ENCODE measurements around the gene OR51V1.

The OR51V1 gene

DNA sequence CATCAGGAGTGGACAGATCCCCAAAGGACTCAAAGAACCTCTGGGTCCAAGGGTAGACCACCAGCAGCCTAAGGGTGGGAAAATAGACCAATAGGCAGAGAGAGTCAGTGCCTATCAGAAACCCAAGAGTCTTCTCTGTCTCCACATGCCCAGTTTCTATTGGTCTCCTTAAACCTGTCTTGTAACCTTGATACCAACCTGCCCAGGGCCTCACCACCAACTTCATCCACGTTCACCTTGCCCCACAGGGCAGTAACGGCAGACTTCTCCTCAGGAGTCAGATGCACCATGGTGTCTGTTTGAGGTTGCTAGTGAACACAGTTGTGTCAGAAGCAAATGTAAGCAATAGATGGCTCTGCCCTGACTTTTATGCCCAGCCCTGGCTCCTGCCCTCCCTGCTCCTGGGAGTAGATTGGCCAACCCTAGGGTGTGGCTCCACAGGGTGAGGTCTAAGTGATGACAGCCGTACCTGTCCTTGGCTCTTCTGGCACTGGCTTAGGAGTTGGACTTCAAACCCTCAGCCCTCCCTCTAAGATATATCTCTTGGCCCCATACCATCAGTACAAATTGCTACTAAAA, 26.3 kb upstream of the OR51V1 start, which contains the start of gene HBB:
TSS of gene HBB (minus strand) at position 340 of the 579 bp plus-strand sequence. CDS start at position 290, 50 bp downstream.
- TF ChIP-seq, protein P1, sequence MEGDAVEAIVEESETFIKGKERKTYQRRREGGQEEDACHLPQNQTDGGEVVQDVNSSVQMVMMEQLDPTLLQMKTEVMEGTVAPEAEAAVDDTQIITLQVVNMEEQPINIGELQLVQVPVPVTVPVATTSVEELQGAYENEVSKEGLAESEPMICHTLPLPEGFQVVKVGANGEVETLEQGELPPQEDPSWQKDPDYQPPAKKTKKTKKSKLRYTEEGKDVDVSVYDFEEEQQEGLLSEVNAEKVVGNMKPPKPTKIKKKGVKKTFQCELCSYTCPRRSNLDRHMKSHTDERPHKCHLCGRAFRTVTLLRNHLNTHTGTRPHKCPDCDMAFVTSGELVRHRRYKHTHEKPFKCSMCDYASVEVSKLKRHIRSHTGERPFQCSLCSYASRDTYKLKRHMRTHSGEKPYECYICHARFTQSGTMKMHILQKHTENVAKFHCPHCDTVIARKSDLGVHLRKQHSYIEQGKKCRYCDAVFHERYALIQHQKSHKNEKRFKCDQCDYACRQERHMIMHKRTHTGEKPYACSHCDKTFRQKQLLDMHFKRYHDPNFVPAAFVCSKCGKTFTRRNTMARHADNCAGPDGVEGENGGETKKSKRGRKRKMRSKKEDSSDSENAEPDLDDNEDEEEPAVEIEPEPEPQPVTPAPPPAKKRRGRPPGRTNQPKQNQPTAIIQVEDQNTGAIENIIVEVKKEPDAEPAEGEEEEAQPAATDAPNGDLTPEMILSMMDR (IDR thresholded peaks at IDR 0.05; ENCODE audit: low read depth, low read length, missing control alignments), result no peak
- DNase-seq (ENCODE audit: extremely low read depth, low read depth), result no peak
- H3K4me3 ChIP-seq (replicated peaks; ENCODE audit: low read depth, low read length), result no peak within 1 kb of the TSS

DNA sequence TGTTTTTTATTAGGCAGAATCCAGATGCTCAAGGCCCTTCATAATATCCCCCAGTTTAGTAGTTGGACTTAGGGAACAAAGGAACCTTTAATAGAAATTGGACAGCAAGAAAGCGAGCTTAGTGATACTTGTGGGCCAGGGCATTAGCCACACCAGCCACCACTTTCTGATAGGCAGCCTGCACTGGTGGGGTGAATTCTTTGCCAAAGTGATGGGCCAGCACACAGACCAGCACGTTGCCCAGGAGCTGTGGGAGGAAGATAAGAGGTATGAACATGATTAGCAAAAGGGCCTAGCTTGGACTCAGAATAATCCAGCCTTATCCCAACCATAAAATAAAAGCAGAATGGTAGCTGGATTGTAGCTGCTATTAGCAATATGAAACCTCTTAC, 25.0 kb upstream of the OR51V1 start:
- DNase-seq (ENCODE audit: extremely low read depth, low read depth), result no peak
- H3K4me3 ChIP-seq (replicated peaks; ENCODE audit: low read depth, low read length), result no peak overlapping the region
- TF ChIP-seq, protein P1 (IDR thresholded peaks at IDR 0.05; ENCODE audit: low read depth, low read length, missing control alignments), result no peak

DNA sequence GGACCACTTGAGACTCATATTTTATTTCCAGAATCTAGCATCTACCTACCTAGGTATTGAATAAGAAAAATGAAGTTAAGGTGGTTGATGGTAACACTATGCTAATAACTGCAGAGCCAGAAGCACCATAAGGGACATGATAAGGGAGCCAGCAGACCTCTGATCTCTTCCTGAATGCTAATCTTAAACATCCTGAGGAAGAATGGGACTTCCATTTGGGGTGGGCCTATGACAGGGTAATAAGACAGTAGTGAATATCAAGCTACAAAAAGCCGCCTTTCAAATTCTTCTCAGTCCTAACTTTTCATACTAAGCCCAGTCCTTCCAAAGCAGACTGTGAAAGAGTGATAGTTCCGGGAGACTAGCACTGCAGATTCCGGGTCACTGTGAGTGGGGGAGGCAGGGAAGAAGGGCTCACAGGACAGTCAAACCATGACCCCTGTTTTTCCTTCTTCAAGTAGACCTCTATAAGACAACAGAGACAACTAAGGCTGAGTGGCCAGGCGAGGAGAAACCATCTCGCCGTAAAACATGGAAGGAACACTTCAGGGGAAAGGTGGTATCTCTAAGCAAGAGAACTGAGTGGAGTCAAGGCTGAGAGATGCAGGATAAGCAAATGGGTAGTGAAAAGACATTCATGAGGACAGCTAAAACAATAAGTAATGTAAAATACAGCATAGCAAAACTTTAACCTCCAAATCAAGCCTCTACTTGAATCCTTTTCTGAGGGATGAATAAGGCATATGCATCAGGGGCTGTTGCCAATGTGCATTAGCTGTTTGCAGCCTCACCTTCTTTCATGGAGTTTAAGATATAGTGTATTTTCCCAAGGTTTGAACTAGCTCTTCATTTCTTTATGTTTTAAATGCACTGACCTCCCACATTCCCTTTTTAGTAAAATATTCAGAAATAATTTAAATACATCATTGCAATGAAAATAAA, 24.3 kb upstream of the OR51V1 start:
- no peak for DNase-seq (ENCODE audit: extremely low read depth, low read depth)
- H3K4me3 ChIP-seq (replicated peaks; ENCODE audit: low read depth, low read length), result no peak overlapping the region
- TF ChIP-seq, protein P1 (IDR thresholded peaks at IDR 0.05; ENCODE audit: low read depth, low read length, missing control alignments), result no peak

DNA sequence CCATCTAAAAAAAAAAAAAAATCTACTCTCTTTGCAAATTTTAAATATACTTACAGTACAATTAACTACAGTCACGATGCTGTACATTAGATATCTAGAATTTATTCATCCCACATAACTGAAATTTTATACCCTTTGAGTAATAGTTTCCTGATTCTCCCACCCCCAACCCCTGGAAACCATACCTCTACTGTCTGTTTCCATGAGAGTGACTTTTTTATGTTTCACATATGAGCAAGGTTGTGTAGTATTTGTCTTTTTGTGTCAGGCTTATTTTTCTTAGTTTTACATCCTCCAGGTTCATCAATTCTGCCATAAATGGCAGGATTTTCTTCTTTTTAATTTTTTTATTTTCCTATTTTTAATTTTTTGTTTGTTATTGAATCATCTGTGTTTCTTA, 23.2 kb upstream of the OR51V1 start:
- TF ChIP-seq, protein P1 (IDR thresholded peaks at IDR 0.05; ENCODE audit: low read depth, low read length, missing control alignments), result no peak
- DNase-seq (ENCODE audit: extremely low read depth, low read depth), result no peak
- H3K4me3 ChIP-seq (replicated peaks; ENCODE audit: low read depth, low read length), result no peak overlapping the region

DNA sequence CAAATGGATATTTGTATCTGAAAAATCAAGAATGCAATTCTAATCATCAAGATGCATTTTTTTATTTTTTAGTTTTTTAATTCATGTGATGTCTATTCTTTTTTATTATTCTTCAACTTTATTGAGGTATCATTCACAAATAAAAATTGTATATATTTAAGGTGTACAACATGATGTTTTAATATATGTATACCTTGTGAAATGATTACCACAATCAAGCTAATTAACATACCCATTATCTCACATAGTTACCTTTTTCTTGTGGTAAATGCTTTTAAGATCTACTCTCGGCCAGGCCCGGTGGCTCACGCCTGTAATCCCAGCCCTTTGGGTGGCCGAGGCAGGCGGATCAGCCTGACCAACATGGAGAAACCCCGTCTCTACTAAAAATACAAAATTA, 22.7 kb upstream of the OR51V1 start:
- no peak for DNase-seq (ENCODE audit: extremely low read depth, low read depth)
- no peak overlapping the region for H3K4me3 ChIP-seq (replicated peaks; ENCODE audit: low read depth, low read length)
- TF ChIP-seq, protein P1 (IDR thresholded peaks at IDR 0.05; ENCODE audit: low read depth, low read length, missing control alignments), result no peak

DNA sequence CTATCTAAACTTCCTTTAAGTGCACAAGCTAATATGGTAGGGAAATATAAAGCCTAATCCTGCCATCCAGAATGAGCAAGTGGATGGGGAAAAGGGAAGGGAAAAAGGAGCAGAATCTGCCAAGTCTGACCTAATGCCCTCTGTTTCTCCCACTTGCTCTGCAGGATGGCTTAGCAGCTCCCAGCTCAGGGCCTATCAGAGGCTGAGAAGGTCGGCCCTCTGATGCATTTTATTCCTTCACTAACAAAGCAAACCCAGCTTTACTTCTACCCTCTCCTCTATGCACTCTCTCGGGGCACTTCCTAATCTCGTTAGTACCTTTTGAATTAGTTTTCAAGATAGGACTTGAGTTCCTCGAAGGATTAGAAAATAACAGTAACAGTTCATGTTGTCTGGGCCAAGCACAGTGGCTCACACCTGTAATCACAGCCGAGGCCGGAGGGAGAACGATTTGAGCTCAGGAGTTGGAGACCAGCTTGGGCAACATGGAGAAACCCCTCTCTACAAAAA, 9.9 kb upstream of the OR51V1 start:
- DNase-seq (ENCODE audit: extremely low read depth, low read depth), result no peak
- TF ChIP-seq, protein P1 (IDR thresholded peaks at IDR 0.05; ENCODE audit: low read depth, low read length, missing control alignments), result no peak
- no peak overlapping the region for H3K4me3 ChIP-seq (replicated peaks; ENCODE audit: low read depth, low read length)
